AG09319 (cell line): Measurements from ENCODE around the gene AHCTF1.

Experiments
- DNase-seq: peaks from one replicate; pipeline ENCODE4 v3.0.0-alpha.2; 2010; ENCODE audit warnings: low read depth; ENCODE audit errors: extremely low read depth
- CTCF ChIP-seq: IDR thresholded peaks from 2 replicates; pipeline ENCODE4 v1.5.1; 2011; ENCODE audit warnings: low read depth, mild to moderate bottlenecking, inconsistent platforms, low read length, moderate library complexity

Gene AHCTF1

GRCh38 chr1:246797597-246797996 lies 134.2 kb downstream of the AHCTF1 start:
- no peak for TF ChIP-seq CTCF
- no peak for DNase-seq

GRCh38 chr1:246797157-246797556 lies 134.6 kb downstream of the AHCTF1 start:
- TF ChIP-seq CTCF, result no peak
- no peak for DNase-seq

DNA sequence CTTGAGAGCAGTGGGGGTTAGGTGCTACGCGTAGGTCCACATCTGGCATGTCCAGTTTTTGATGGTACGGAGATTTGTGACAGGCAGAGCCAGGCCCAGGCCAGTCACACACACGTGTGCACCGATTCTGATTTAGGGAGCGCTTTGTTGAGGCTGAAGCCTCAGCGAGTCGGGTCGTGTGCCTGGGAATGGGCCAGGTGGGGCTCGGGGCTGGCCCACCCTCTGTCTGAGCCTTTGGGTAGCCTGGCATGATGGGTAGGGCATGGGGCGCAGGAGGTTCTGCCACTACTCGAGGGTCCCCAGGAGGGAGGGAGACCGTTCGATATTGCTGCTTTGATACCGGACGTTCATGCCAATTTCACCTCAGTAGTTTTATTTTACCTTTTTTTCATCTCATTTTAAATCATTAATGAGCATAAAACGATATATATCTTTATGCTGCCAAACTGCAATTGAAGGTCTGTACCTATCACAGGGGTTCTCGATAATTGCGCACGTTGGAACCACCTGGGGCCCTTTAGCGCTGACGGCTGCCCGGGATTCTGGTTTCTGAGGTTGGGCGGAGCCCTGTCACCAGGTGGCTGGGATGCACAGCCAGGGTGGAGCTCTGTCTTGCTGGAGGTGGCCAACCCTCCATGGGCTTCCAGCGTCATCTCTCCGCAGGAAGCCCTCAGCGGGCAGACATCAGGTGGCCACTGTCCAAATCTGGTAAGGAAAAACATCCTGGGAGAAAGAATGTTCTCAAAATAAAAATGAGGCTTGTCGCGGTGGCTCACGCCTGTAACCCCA lies 135.6 kb downstream of the AHCTF1 start:
- TF ChIP-seq CTCF, result no peak

DNA sequence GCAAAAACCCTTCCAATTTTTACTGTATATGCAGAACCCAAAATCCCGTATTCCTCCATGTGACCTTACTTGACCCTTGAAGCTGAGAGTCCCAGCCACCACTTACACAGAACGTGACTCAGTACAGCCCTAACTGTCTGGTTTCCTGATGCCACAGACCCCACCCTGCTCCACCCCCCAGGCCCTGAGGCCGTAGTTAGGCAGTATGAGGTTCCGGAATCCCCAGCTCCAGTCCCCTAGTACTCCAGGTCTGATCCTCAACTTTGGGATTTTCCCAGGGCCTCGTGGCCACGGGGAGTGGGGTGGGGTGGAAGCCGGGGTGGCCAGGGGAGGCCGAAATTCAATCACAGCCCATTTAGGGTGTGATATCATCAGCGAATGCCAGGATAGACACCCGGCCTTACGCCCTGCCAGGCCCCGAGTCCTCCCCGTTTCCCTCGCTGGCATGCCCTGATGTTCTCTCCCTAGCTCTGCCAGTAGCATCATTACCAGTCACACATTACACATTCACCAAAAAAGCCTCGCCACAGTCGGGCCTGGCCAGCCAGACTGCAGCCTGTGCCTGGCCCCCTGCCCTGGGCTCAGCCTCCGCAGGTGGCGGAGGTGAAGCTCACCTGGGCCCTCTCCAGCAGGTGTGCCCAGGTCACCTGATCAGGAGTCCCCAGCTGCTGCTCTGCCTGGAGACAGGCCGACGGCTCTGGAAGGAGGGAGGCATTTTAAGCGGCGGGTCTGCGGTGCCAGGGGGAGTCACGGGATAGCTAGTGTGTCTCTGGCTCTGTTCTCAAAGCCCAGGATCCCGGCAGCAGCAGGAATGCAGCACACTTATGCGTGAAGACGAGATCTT lies 136.7 kb downstream of the AHCTF1 start:
- no peak for TF ChIP-seq CTCF
- no peak for DNase-seq

More for the DNA sequence above, 135.6 kb downstream of the AHCTF1 start:
- no peak for DNase-seq

- TF ChIP-seq CTCF, result no peak
- no peak for DNase-seq
Measured at GRCh38 chr1:246794048-246794827, 137.5 kb downstream of the AHCTF1 start.

- DNase-seq, result no peak
Measured at GRCh38 chr1:246793356-246793896, 138.3 kb downstream of the AHCTF1 start.

More at GRCh38 chr1:246793356-246793896, 138.3 kb downstream of the AHCTF1 start:
- TF ChIP-seq CTCF, result no peak
